HL-60 (cell line): Measurements from ENCODE around the gene CRYGB.

Experiments used
- DNase-seq, 2 experiments: peaks; one replicate each; pipeline ENCODE4 v3.0.0-alpha.2; 2010 to 2020; ENCODE audit warnings: low read depth in 1 of 2, low spot score in 1 of 2
- H3K27ac ChIP-seq: fragments of 250-450 bp; sonication (Bioruptor Pico); replicated peaks from 2 replicates; pipeline ENCODE4 v1.5.1; 2020; ENCODE audit warnings: mild to moderate bottlenecking, moderate library complexity
- H3K27me3 ChIP-seq: fragments of 250-450 bp; sonication (Bioruptor Pico); 2 replicates; pipeline ENCODE4 v1.5.1; 2021; ENCODE audit warnings: mild to moderate bottlenecking, moderate library complexity; ENCODE audit not compliant: insufficient read depth, poor library complexity, severe bottlenecking
- H3K4me3 ChIP-seq: replicated peaks from 2 replicates; pipeline ENCODE4 v1.5.1; 2011; ENCODE audit warnings: mild to moderate bottlenecking, control low read depth, low read length; ENCODE audit not compliant: insufficient read depth
- GABPA ChIP-seq: IDR thresholded peaks from 2 replicates; pipeline ENCODE4 v1.6.1; 2012; ENCODE audit warnings: low read depth
- POLR2AphosphoS5 ChIP-seq: IDR thresholded peaks from 2 replicates; pipeline ENCODE4 v1.6.1; 2012; ENCODE audit warnings: low read depth
- SPI1 ChIP-seq: IDR thresholded peaks from 2 replicates; pipeline ENCODE4 v1.6.1; 2012; ENCODE audit warnings: low read depth, mild to moderate bottlenecking, borderline replicate concordance
- TF ChIP-seq, protein P1 (sequence below): IDR thresholded peaks from 2 replicates; pipeline ENCODE4 v1.6.1; 2012; ENCODE audit warnings: low read depth; ENCODE audit not compliant: insufficient replicate concordance
- TF ChIP-seq, protein P2 (sequence below): IDR thresholded peaks from one replicate; pipeline ENCODE4 v1.5.1; 2011; ENCODE audit warnings: low read length, control low read depth, inconsistent platforms; ENCODE audit not compliant: insufficient read depth

Gene CRYGB

DNA sequence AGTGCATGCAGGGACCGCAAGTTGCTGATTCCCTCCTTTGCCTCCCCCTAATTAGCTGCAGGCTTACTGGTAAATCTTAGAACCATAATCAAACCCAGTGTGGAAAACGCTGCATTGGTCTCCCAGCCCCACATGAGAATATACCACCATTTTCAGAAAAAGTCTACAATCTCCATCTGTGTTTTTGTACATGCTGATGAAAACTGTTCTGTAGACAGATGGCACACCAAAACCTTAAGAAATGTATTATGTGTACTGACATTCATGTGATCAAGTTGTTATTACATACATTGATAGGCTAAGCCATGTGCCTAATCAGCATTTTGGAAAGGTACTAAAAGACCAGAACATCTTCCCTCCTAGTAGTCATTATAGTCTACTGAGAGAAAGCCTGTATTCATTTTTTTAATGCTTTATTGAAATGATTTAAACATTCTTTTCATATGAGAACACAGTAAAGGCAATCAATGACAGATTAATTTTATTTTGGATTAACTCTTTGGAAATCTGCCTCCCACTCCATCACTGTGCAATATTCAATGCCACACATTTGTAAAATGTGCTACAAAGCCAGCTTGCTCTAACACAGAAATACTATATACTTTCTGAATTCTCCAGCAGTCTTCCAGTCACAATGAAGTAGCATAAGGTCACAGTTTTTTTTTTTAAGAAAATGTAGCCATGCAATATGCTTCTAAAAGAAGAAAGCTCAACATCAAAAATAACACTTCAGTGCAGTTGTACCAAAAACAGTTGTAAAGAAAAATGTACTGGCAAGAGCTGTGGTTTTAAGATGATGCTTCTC is 19.2 kb upstream of the CRYGB start:
- H3K4me3 ChIP-seq = no peak overlapping the region
- H3K27me3 ChIP-seq = no peaks in the 10 kb centered on the region
- TF ChIP-seq GABPA (no peak), SPI1 (no peak), POLR2AphosphoS5 (no peak)
- TF ChIP-seq, protein P1, sequence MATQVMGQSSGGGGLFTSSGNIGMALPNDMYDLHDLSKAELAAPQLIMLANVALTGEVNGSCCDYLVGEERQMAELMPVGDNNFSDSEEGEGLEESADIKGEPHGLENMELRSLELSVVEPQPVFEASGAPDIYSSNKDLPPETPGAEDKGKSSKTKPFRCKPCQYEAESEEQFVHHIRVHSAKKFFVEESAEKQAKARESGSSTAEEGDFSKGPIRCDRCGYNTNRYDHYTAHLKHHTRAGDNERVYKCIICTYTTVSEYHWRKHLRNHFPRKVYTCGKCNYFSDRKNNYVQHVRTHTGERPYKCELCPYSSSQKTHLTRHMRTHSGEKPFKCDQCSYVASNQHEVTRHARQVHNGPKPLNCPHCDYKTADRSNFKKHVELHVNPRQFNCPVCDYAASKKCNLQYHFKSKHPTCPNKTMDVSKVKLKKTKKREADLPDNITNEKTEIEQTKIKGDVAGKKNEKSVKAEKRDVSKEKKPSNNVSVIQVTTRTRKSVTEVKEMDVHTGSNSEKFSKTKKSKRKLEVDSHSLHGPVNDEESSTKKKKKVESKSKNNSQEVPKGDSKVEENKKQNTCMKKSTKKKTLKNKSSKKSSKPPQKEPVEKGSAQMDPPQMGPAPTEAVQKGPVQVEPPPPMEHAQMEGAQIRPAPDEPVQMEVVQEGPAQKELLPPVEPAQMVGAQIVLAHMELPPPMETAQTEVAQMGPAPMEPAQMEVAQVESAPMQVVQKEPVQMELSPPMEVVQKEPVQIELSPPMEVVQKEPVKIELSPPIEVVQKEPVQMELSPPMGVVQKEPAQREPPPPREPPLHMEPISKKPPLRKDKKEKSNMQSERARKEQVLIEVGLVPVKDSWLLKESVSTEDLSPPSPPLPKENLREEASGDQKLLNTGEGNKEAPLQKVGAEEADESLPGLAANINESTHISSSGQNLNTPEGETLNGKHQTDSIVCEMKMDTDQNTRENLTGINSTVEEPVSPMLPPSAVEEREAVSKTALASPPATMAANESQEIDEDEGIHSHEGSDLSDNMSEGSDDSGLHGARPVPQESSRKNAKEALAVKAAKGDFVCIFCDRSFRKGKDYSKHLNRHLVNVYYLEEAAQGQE = no peak
- TF ChIP-seq, protein P2, sequence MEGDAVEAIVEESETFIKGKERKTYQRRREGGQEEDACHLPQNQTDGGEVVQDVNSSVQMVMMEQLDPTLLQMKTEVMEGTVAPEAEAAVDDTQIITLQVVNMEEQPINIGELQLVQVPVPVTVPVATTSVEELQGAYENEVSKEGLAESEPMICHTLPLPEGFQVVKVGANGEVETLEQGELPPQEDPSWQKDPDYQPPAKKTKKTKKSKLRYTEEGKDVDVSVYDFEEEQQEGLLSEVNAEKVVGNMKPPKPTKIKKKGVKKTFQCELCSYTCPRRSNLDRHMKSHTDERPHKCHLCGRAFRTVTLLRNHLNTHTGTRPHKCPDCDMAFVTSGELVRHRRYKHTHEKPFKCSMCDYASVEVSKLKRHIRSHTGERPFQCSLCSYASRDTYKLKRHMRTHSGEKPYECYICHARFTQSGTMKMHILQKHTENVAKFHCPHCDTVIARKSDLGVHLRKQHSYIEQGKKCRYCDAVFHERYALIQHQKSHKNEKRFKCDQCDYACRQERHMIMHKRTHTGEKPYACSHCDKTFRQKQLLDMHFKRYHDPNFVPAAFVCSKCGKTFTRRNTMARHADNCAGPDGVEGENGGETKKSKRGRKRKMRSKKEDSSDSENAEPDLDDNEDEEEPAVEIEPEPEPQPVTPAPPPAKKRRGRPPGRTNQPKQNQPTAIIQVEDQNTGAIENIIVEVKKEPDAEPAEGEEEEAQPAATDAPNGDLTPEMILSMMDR = no peak

DNA sequence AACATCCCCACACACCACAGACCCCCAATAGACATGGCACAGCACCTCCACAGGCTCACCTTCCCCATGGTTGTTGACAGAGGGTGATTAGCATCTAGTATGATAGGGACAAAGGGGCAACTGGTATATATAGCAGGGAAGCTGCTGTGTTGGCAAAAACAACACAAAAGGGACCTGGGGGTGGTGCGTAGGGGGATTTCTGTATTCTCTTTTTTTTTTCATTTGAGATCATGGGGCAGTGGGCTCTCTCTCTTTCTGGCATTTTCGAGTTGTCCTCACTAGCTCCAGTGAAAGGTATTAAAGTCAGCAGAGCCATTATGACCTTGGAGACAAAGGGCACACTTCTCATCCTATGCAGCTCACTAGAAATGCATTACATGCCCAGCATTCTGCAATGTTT is 17.5 kb upstream of the CRYGB start, which contains the start of gene CRYGA:
CRYGA (minus strand) TSS at position 101 of the 400 bp plus-strand sequence; CDS start at position 68, 33 bp downstream.
- Histone ChIP-seq H3K4me3 (no peak within 1 kb of the TSS), H3K27me3 (no peaks in the 10 kb centered on the region), H3K27ac (no peak within 1 kb of the TSS)
- no peak for TF ChIP-seq SPI1
- TF ChIP-seq GABPA = no peak
- no peak for TF ChIP-seq POLR2AphosphoS5
- TF ChIP-seq, protein P2 = no peak
- TF ChIP-seq, protein P1 = no peak
- no peak for DNase-seq

More for the DNA sequence above, 19.2 kb upstream of the CRYGB start:
- no peak overlapping the region for H3K27ac ChIP-seq
- no peak for DNase-seq

DNA sequence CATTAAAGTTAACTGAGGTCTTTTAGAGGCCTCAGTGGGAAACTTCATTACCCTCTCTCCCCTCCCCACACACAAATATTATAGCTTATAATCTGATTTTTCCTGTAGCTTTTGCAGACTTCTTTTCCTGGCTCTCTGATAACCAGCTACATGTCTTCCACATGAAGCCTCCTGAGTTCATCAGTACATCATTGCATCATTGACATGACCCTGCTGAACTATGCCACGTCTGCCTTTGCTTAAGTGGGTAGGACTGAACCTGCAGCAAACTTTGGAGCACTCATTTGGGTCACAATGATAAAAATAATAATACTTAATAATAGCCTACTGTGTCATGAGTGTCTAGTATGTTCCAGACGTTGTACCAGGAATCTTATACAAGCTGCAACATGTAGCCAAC is 10.5 kb upstream of the CRYGB start:
- TF ChIP-seq POLR2AphosphoS5 = no peak
- TF ChIP-seq, protein P2 = no peak
- no peak for TF ChIP-seq SPI1
- DNase-seq = no peak

DNA sequence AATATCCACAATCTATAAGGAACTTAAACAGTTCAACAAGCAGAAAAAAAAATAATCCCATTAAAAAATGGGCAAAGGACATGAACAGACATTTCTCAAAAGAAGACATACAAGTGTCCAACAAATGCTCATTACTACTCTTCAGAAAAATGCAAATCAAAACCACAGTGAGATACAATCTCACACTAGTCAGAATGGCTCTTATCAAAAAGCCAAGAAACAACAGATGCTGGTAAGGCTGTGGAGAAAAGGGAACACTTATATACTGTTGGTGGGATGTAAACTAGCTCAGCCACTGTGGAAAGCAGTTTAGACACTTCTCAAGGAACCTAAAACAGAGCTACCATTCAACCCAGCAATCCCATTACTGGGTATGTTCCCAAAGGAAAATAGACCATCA is 7.2 kb upstream of the CRYGB start:
- Histone ChIP-seq H3K27ac (no peak overlapping the region), H3K27me3 (no peaks in the 10 kb centered on the region), H3K4me3 (no peak overlapping the region)
- TF ChIP-seq, protein P1 = no peak
- TF ChIP-seq SPI1 = no peak
- TF ChIP-seq POLR2AphosphoS5 = no peak
- TF ChIP-seq, protein P2 = no peak
- TF ChIP-seq GABPA = no peak
- no peak for DNase-seq

More for the DNA sequence above, 10.5 kb upstream of the CRYGB start:
- Histone ChIP-seq H3K27ac (no peak overlapping the region), H3K4me3 (no peak overlapping the region), H3K27me3 (no peaks in the 10 kb centered on the region)
